Activated CD4-positive, alpha-beta T cell treated with anti-CD3 and anti-CD28 coated beads for 1 hour (primary cell): ENCODE data around the gene DENND6A.
"Not testable (repeated sequence)": the region's sequence is repeated elsewhere in the genome, so short reads cannot be mapped to it uniquely, and the experiment has no call there.

ENCODE experiments used
- DNase-seq: peaks from one replicate; pipeline ENCODE4 v3.0.0-alpha.2; 2020

The DENND6A gene

GRCh38 chr3:57691411-57692132 lies 1.3 kb downstream of the DENND6A start:
- no peak for DNase-seq

DNA sequence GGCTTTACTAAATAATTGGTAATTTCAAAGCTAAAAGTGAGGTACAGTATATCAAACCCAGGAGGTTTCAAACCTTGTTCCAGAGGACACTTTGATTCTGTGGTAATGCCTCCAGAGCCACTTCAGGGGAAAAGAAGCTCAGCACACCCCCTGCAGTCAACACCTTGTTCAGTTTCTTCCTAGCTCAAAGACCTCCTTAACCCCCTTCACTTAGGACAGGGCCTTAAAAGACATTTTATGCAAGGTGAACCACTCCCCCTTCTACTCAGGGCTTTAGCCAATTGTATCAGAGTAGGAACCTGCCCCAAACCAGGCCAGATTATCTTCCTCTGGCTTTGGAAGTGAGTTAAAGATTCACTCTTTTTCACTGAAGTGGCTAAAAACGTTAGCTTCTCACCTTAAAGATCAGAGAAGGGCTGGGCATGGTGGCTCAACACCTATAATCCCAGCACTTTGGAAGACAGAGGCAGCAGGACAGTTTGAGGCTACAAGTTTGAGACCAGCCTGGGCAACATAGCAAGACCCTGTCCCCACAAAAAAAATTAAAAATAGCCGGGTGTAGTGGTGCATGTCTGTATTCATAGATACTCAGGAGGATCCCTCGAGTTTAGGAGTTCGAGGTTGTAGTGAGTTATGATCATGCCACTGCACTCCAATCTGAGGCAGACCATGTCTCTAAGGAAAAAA lies 3.4 kb downstream of the DENND6A start:
- DNase-seq: no peak

DNA sequence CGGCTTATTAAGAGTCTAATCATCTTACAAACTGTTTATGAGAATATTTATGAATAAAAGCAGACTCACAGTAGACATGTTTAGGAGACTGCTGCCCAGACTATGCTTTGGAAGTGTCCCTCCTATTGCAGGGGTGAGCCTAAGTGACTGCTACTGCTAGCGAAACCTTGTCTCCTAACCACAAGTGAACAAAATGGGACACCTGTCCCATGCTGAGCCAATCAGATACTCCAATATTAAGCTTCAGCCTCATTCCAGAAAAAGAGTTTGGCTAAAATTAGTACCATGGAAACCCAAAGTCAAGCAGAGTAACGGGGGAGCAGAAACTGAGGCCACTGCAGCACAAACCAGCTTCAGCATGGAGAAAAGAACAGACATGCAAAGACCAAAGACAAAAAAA lies 4.6 kb downstream of the DENND6A start:
- no peak for DNase-seq

- no peak for DNase-seq
These were observed 9.6 kb downstream of the DENND6A start for GRCh38 chr3:57683286-57683685.

DNA sequence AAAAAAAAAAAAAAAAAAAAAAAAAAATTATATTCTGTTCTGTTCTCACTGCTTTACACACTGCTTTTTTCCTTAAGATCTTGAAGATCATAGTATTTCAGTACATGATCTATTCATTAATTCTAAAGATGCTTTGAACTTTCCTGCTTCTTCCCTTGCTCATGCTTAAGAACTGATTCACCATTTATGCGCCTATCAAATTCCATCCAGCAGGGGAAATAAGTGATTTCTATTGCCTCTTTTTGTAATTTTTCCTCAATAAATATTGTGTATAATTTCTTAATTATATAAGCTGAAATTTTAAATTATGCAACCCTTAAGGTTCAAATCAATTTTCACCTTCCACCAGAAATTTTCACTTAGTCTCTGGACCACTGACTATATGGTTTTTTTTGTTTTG lies 10.6 kb downstream of the DENND6A start:
- no peak for DNase-seq

DNA sequence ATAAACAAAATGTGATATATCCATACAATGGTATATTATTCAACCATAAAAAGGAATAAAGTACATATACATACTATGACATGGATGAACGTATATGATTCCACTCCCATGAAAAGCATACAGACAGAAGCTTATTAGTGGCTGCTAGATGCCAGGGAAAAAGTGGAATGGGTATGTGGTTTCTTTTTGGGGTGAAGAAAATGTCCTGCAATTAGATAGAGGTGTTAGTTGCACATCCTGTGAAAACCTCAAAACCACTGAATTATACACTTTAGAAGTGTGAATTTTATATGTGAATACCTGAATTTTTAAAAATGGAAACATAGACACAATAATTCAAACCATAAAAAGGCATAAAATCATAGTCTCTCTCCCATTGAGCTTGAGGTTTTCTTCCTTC lies 11.2 kb downstream of the DENND6A start:
- no peak for DNase-seq

GRCh38 chr3:57680046-57680445 lies 12.8 kb downstream of the DENND6A start:
- DNase-seq: no peak

- DNase-seq: no peak
These were observed 17.3 kb downstream of the DENND6A start for GRCh38 chr3:57675530-57675929.

DNA sequence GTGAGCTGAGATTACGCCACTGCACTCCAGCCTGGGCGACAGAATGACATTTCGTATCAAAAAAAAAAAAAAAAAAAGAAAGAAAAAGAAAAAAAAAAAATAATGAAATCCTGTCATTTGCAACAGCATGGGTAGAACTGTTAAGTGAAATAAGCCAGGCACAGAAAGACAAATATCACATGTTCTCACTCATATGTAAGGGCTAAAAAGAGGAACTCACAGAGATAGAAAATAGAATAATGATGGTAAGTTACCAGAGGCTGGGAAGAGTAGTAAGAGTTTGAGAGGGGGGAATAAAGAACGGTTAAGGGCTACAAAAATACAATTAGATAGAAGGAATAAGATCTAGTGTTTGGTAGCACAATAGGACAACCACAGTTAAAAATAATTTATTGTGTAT lies 19.7 kb downstream of the DENND6A start:
- no peak for DNase-seq

GRCh38 chr3:57670543-57670942 lies 22.3 kb downstream of the DENND6A start:
- DNase-seq: no peak

- DNase-seq: no peak
These were observed 31.5 kb downstream of the DENND6A start for GRCh38 chr3:57661404-57661803.

DNA sequence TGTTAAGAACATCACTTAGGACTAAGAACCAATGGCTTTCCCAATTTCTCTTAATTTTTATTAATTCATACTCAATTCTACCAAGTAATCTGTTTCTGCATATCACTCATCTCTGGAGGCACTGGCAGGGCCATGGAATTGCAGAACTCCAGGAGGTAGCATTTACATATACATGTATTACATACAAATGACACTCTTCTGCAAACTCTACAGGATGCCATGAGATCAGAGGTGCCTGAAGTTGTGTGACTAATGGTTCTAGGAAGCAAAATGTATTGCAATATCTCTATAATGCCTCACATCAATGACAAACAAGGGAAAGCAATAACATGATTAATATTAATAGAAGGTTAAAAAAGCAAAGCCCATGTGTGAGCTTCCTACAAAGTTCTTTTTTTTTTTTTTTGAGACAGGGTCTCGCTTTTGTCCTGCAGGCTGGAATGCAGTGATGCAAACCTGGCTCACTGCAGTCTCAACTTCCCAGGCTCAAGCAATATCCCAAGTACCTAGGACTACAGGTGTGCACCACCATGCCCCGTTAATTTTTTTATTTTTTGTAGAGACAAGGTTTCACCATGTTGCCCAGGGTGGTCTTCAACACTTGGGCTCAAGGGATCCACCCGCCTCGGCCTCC lies 33.0 kb downstream of the DENND6A start:
- no peak for DNase-seq

- no peak for DNase-seq
These were observed 33.7 kb downstream of the DENND6A start for GRCh38 chr3:57659004-57659673.

GRCh38 chr3:57658536-57658935 lies 34.3 kb downstream of the DENND6A start:
- no peak for DNase-seq

DNA sequence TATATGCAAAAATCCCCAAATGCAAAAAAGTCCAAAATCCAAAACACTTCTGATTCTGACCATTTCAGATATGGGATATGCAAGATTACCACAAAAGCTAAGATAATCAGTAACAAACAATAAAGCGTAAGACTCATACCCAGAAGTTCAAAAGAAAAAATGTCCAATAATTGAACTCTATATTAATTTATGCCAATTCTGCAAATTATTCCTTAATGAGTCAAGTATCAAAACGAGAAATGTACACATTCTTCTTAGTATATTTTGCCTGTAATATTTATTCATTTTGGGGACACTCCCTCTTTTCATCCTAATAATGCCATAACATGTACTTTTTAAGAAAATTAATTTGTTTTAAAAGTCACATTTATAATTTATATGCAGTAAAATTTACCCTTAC lies 37.1 kb downstream of the DENND6A start:
- DNase-seq: no peak

DNA sequence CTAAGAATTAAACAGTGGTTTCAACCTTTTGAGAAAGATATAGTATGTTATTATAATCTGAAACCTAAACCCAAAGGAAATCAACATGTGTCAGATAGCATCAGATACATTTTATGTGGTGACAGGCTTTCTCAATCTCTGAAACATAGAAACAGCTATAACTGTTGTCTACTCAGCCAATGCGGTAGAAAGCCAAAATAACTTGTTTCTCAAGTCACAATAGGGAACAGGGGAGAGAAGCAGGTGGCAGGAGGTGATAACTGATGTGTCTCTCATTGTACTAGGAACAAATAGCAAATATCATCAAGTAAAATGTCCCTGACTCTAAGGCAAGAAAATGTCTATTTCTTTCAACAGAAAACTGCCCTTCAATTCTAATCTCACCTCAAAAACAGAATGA lies 38.6 kb downstream of the DENND6A start:
- no peak for DNase-seq

DNA sequence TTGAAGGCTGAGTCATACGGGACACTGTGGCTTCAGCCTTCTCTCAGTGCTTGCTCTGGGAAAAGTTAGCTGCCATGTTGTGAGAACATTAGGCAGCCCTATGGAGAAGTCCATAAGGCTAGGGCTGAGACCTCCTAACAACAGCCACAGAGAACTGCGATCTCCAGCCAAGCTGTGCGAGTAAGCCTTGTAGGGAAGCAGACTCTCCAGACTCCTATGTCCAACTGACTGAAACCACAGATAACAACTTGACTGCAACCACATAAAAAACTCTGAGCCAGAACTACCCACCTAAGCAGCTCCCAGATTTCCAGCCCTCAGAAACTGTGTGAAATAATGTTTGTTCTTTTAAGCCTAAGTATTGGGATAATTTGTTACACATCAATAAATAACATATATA lies 40.7 kb downstream of the DENND6A start:
- no peak for DNase-seq

DNA sequence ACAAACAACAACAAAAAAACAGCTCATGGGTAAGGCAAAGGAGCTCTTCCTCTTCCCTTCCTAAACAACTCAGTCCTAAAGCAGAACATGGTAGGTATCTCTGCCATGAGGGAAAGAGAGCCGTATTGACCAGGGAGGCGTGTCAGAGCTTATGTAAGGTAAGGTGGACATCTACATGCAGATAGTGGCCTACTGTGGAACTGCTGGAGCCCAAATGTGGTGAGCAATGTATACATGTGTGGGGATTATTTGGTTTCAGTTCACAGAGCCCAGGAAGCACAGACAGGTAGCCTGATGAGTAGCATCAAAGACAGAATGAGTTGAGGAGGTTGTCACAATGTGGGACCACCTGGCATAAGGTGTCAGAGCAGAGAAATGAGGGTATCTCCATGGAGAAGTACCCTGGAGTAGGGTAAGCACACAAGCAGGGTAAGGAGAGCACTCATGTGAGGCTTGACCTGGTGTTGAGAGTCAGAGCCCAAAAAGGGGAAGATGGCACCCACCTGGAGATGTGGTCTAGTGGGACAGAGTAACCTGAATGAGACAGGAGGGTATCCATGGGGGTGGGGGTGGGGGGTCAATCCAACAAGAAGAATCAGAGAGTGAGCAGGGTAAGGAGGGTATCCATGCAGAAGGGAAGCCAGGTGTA lies 45.5 kb downstream of the DENND6A start:
- DNase-seq: no peak

DNA sequence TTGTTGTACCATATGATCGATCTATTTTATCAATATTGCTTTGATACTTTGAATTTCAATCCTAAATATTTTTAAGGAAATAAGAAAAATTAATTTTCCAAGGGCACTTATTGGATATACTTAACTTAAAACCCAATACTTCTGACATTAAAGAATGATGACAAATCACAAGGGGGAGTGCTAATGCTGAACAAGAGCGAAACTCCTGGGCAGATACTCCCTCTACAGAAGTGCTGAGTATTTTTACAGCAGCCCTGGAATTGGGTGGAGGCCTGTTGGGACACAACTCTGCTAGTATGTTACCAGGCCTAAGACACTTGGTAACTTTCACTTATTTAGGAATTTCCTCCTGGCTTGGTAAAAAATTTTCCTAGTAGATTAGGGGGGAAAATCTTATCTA lies 46.2 kb downstream of the DENND6A start:
- DNase-seq: no peak

DNA sequence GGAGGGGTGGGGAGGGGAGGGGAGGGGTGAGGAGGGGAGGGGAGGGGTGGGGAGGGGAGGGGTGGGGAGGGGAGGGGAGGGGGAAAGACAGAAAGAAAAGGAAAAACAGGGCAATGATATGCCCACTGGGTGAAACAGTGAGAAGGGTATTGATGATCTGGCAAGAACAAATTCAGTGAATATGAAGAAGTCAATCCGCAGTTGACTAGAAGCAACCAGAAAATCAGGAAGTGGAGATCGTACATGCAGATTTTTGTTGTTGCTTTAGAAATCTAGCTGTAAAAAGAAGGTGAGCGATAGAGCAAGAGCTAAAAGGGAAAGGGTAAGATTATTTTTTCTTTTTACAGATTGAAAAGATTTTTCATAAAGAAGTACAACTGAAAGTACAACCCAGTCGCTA lies 48.1 kb downstream of the DENND6A start:
- no peak for DNase-seq

DNA sequence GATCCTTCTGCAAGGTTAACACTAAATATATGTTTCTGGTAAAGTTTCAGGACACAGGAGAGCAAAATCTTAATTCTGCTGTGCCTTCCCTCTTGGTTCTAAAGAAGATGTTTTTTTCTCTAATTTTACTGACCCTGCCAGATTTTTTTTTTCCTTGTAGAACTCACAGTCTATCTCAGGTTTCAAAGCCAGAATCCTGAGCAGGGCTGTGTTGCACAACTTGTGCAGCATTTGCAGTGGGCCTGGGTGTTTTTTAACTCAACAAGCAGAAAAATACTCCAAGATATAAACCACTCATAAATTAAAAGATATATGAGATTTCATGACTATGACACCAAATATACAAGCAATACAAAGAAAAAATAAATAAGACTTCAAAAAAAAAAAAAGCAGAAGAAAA lies 55.5 kb downstream of the DENND6A start:
- no peak for DNase-seq

- DNase-seq: not testable (repeated sequence)
These were observed 58.6 kb downstream of the DENND6A start for GRCh38 chr3:57634259-57634658.

- DNase-seq: no peak
These were observed 64.9 kb downstream of the DENND6A start for GRCh38 chr3:57627976-57628375.
